HG03135 (cell line): ENCODE results near the gene LRRFIP2.
A peak's percentile ranks its signal among the peaks of the same experiment; 100 is the strongest.
"Not testable (repeated sequence)": the region's sequence is repeated elsewhere in the genome, so short reads cannot be mapped to it uniquely, and the experiment has no call there.

ENCODE experiments used
- ATAC-seq: cut with Tn5 transposase; IDR thresholded peaks from one replicate; pipeline ENCODE4 v1.9.1; 2021; ENCODE audit warnings: mild to moderate bottlenecking, moderate library complexity; ENCODE audit not compliant: unreplicated experiment

LRRFIP2 gene

DNA sequence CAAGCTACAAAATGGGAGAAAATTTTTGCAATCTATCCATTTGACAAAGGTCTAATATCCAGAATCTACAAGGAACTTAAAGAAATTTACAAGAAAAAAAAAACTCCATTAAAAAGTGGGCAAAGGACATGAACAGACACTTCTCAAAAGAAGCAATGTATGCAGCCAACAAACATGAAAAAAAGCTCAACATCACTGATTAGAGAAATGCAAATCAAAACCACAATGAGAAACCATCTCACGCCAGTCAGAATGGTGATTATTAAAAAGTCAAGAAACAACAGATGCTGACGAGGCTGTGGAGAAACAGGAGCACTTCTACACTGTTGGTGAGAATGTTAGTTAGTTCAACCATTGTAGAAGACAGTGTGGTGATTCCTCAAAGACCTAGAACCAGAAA is 27.5 kb downstream of the LRRFIP2 start:
- not testable (repeated sequence) for ATAC-seq

DNA sequence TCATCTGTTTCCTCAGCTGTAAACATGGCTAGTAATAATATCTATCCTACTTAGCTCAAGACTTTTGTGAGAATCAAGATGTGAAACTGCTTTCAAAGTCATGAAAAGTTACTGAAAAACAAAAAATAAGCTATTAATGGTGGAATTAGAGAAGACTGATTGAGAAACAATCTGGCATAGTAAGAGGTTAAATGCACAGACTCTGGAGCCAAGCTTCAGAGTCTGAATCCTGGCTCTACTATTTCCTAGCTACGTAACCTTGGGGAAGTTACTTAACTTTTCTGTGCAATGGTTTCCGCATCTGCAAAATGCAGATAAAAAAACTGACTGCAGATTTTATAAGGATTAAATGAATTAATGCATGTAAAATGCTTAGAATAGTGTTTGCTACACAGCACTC is 28.8 kb downstream of the LRRFIP2 start:
- ATAC-seq: no peak

DNA sequence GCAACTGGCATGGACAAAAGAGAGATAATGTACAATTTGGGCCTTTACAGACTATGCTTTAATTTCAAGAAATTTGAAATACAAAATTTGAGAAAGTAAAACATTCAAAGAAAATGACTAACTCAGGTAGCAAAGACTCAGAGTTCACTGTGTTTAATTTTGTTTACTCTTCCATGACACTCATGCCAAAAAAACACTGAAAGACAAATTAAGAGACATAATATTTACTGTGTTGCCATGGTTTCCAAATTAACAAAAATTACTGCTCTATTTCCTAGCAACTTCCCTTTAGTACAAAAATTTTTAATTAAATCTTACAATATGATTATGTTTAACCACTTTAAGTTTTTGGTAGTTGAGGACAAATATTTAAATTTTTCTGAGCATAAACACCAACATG is 29.6 kb downstream of the LRRFIP2 start:
- no peak for ATAC-seq

DNA sequence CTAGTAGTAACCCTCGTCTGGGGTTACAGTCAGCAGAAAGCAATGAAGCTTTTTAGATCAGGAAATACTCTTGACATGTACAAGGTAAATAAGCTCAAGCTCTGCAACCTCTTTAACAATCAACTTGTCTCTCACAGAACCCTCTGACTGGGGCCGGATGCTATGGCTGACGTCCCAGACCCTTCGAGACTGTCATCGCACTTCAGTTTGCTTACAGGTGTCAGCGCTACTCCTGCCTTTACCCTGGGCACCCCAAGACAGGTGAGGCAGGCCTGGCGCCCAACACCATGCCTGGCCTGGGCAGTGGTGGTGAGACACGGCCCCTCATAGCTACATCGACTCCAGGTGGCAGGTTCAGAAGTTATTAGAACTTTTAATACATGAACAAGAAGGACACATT is 30.6 kb downstream of the LRRFIP2 start:
- ATAC-seq: no peak

DNA sequence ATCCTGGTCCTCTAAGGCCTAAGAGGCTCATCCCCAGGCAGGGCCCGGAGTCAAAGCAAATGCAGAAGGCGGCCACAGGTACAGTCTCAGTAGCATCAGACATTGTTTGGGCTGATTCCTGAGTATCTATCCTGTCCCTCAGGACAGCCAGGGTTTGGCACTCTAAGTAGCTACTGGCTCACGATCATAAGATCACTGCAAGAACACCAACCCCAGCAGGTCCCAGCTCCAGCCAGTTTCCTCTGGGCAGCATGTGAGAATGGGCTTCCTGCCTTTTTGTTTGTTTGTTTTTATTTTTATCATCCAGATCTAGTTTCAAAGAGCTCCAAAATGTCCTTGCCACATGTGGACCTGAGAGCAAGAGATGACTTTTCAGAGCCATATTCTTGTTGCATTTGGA is 32.7 kb downstream of the LRRFIP2 start:
- ATAC-seq: no peak

DNA sequence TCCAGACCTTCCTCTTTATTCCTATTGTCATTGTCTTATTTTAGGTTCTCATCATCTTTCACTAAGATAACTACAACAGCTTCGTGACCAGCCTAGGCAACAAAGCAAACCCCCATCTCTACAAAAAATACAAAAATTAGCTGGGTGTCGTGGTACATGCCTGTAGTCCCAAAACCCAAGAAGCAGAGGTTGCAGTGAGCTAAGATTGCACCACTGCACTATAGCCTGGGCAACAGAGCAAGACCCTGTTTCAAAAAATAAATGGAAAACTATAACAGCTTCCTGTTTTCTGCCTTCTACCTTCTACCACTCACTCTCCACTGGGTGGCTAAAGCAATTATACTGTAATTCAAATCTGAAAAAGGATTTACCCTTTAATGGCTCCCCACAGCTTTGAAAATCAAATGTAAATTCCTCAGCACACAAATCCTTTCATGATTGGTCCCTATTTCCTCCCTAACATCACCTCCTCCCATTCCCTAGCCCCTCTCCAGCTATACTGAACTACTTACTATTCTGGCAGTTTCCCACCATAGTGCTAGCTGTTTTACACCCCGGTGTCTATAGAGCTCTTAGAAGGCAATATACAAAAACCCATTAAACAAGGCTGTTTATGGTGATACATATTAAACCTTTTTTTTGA is 33.4 kb downstream of the LRRFIP2 start:
- ATAC-seq: no peak

DNA sequence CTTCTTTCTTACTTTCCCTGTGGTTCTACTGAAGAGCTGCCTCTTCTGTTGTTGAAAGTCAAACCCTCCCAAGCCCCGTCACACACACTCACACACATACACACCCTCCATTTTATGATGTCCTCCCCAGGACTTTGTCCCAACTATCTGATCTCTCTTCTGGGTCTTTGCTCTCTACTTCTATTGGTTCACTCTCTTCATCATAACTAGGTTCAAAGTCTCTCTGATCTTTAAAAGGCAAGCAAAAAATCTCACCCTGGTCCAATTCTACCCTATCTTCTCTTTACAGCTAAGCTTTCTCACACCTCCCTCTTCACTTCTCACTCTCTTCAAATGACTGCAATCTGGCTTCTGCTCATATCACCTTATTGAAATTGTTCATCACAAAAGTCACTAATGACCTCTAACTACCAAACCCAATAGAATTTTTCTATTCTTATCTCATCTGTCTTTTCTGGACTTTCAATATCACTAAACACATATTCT is 34.8 kb downstream of the LRRFIP2 start:
- ATAC-seq: no peak

DNA sequence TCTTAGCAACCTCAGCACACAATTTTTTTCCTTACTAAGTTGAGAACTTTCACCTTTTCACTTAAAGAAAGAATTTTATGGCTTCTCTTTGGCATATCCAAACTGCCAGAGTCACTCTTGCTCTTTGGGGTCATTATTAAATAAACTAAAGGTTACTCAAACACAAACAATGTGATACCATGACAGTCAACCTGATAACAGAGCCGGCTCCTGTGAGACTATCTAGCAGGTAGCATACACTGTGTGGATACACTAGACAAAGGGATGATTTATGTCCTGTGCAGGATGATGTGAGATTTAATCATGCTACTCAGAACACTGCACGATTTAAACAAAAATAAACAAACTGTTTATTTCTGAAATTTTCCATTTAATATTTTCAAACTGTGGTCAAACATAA is 35.6 kb downstream of the LRRFIP2 start:
- no peak for ATAC-seq

DNA sequence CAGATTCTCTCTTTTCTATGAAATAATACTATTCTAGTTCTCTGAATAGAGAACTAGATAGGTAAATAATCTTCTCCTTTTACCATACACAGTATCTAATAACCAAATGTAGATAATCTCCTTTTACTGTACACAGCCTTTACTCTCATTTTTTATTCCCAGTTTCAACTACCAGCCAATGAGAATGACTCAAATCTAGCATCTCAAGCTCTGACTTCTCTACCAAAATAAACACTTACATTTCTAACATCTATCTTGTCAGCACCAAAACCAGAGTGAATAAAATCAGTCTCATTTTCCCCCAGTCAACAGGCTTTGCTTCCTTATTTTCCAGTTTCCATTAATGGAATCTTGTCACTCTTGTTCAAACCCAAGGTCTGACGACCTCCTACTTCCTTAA is 36.9 kb downstream of the LRRFIP2 start:
- ATAC-seq: no peak

DNA sequence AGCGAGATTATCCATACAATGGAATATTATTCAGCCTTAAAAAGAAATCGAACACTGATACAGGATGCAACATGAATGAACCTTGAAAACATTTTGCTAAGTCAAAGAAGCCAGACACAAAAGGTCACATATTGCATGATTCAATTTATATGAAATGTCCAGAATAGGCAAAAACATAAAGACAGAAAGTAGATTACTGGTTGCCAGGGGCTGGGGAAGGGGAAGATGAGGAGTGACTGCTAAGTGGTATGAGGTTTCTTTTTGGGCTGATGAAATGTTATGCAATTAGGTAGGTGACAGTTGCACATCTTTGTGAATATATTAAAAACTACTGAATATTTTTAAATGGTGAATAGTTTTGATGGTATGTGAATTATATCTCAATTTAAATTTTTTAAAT is 38.3 kb downstream of the LRRFIP2 start:
- no peak for ATAC-seq

DNA sequence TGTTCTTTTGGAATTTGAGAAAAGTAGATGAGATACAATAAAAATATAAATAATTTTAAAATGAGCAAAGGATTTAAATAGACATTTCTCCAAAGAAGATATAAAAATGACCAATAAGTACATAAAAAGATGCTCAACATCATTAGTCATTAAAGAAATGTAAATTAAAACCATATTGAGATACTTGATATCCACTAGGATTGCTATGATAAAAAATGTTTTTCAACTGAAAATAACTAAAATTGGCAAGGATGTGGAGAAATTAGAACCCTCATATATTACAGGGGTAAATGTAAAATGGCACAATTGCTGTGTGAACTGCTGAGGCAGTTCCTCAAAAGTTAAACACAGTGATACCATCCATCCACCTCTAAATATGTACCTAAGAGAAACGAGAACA is 38.8 kb downstream of the LRRFIP2 start:
- no peak for ATAC-seq

DNA sequence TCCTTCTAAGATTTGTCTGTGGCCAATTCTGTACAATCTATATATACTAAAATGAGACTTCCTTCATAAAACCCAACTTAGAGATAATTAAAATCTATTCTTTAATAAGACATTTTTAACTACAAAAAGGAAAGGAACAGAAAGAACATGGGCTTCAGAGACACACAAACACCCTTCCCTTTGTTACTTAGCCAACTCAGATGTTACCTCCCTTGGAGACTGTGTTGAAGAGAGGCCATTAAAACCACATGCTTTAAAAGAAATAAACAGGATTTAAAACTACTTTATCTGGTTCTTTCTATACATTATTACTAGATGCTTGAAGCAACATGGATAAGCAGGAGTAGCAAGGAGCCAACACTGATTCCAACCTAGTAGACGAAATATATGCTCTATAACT is 42.0 kb downstream of the LRRFIP2 start:
- ATAC-seq: no peak

DNA sequence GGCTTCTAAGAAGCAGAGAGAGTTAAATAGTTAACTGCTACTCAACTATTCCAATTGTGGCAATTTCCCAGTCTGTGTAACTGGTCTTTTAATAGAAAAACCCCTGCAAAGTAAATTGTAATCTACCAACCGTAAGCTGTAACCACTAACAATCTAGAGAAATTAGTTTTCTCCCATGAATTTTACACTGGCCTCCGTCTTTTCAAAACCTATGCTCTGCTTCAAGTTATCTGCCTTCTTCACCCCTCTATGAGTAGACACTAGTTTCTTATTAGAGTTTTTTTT is 42.6 kb downstream of the LRRFIP2 start:
- no peak for ATAC-seq

DNA sequence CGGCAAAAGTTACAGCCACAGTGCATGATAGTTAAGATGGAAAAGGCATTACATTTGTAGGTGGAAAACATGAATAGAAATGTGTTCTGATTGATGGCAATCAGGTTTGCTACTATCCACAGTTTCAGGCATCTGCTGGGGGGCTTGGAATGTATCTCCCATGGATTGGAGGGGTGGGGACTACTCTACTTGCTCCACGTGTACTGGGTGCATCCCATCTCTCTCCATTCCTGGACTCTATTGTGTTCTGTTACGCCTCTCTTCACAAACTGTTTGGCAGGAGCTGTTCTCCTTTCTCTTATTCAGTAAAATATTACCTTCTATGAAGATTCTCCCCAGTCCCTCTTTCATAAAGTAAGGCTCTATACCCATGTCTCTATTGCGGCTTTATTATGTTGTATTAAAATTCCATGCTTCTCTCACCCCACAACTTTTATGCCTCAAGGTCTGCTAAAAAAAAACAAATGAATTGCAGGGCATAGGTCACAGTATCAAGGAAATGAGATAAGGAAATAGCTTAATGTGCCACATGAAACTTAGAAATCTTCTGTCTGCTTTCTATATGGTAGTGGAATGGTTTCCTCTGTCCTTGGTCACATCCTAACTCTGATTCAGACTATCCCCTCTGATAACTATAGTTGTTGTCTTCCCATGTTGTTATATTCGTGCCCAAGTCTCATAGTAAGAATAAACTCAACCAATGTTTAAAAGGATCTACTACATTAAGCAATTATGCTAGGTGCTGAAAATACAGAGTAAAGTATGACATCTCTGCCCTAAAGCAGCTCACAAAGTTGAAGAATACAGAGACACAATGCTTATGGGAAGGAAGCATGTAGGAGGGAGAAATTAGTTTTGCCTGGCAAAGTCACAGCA is 43.2 kb downstream of the LRRFIP2 start:
- no peak for ATAC-seq

DNA sequence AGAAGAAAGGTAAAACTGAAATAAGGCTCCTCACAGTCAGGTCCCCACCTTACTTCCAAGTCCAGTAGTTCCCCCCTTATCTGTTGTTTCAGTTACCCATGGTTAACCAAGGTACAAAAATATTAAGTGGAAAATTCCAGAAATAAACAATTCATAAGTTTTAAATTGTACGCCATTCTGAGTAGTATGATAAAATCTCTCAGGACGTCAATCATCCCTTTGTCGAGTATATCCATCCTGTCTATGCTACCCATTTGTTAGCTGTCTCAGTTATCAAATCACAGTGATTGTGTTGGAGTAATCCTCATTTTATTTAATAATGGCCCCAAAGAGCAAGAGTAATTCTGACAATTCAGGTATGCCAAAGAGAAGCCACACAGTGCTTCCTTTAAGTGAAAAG is 43.9 kb downstream of the LRRFIP2 start:
- no peak for ATAC-seq

DNA sequence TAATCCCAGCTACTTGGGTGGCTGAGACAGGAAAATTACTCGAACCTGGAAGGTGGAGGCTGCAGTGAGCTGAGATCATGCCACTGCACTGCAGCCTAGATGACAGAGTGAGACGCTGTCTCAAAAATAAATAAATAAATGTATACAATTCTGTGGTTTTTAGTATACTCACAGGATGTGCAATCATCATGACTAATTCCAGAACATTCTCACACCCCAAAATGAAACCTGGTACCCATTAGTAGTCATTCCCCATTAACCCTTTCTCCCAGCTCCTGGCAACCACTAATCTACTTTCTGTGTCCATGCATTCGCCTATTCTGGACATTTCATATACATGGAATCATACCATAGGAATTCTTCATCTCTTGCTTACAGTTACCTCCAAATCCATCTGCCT is 44.5 kb downstream of the LRRFIP2 start:
- ATAC-seq: peak; percentile 47

DNA sequence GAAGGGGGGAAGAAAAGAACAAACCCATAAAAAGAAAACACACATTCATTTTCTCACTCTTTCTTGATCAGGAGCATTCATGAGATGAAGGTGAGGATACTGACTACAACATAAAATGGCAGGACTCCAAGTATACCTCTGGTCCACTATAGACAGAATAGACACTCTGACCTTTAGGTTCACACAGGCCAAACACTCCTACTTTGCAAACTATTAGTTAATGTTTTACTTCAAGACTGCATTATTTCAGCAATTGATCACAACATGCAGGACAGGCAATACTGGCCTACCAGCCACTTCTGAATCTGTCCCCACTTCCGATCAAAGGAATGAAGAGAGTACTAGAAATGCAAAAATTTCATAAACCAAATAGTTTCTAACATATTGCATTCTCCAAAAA is 47.0 kb downstream of the LRRFIP2 start:
- no peak for ATAC-seq

DNA sequence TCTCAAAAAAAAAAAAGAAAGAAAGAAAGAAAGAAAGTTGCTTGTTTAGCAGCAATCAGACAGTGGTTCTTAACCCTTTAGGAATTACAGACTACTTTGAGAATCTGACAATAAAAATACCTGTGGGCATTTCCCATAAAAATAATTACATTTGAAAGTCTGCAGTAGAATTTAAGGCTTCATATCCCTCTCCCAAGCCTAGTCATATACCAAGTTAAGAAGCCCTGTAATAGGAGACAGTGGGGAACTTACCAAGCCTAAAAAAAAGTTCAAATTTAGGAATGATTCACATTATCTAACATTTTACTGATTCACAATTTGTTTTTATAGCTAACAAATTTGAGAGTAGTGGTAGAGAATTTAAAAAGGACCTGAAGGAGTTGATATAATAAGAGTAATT is 47.5 kb downstream of the LRRFIP2 start:
- no peak for ATAC-seq

DNA sequence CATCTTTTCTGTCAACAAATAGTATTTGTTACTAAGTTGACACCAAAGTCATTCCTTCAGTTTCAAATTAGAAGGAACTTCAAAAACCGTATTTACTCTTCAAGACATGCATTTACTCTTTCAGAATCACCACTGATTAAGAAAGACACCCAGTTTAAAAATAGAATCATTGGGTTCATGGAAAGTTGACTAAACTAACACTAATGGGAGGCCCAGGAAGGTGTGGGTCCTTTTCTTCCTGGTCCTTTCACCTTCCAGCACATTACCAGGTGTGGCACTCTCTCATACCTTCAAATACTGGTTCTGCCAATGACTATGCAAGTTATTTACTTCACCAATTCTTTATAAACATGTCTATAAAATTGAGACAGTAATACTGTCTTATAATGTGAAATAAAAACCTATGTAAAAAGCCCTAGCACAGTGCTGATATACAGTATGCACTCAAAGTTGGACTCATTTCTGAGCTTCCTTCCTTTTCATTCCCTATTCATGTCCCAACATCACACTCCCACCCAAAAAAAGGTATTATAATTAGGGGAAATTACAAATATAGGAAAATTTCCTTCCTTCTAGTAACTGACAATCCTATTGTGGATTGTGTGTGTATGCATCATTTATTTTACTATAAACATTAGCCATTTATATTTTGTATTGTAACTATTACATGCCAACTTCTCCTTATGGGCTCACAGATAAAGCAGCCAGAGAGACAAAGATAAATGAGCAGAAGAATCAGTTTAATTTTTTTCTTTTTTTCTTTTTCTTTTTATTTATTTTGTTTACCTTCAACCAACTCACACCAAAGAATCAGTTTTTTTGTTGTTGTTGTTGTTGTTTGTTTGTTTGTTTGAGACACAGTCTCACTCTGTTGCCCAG is 48.9 kb downstream of the LRRFIP2 start:
- no peak for ATAC-seq

DNA sequence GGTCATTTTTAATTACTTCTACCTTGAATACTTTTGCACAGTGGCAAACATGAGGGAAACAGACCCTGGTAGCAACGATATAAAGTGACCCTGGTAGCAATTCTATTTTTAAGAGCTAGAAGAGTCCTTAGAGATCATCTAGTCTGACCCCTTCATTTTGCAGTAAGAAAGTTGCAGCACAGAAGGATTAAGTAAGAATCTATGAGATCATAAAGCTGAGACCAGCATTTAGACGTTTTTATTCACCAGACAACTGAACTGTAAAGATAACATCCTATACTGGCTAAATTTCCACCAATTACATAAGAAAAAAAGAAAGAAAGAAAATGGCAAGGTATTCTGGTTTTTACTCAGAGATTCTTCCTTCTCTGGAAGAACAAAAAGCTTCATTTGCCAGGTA is 49.9 kb downstream of the LRRFIP2 start:
- ATAC-seq: no peak

DNA sequence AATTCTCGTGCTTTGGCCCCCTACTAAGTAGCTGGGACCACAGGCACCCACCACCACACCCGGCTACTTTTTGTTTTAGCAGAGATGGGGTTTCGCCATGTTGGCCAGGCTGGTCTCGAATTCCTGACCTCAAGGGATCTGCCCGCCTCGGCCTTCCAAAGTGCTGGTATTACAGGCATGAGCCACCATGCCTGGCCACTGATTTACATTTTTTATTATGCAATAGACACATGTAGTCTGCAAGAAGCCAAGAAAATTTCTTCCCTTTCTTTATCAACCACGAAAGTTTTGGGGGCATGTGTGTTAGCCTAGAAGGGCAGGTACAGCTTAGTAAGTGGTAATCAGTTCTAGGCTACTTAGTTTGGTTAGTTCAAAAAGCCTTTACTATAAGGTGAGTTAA is 51.1 kb downstream of the LRRFIP2 start:
- no peak for ATAC-seq

DNA sequence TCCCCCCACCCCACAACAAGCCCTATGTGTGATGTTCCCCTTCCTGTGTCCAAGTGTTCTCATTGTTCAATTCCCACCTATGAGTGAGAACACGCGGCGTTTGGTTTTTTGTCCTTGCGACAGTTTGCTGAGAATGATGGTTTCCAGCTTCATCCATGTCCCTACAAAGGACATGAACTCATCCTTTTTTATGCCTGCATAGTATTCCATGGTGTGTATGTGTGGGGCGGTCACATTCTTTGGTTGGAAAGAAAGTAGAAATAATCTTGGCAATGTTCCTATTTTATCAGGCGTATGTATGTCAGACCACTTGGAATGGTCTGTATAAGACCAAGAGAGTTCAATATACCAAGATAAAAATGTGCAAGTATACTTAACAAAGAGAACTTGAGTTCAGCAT is 52.3 kb downstream of the LRRFIP2 start:
- not testable (repeated sequence) for ATAC-seq
